ENCODE results near the gene GPR108.

GPR108 gene

DNA sequence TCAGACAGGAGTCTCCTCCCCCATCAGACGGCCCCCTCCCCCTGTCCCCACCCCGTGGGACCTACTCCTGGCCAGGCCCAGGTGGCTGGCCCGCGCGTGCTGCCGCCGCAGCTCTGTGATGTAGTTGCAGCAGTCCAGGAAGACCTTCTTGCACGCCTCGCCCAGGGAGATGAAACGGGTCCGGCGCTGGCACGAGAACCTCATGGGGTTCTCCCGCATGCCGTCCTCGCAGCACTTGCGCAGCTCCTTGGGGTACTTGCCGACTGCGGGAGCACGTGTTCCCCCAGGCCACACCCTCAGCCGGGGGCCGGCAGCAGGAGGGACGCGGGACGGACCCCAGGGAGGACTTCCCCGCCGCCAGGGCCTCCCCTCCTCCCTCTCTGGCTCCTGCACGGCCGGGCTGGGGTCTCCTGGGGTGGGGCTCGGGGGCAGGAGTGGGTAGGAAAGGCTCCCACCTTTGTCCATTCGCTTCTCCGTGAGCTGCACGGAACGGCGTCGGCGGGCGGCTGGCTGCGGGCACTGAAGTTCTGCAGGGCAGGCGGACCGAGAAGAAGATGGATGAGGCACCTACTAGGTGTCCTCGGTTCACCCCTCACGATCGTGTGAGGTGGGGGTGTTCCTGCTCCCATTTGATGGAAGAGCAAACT lies 30.2 kb downstream of the GPR108 start:
- DNase-seq (ENCODE audit: low spot score), result no peak

DNA sequence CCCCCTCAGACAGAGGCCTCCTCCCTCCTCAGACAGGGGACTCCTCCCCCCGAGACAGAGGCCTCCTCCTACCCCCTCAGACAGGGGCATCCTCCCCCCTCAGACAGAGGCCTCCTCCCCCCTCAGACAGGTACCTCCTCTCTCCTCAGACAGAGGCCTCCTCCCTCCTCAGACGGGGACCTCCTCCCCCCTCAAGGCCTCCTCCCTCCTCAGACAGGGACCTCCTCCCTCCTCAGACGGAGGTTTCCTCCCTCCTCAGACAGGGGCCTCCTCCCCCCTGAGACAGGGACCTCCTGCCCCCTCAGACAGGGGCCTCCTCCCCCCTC lies 30.8 kb downstream of the GPR108 start:
- no peak for DNase-seq (ENCODE audit: low spot score)

DNA sequence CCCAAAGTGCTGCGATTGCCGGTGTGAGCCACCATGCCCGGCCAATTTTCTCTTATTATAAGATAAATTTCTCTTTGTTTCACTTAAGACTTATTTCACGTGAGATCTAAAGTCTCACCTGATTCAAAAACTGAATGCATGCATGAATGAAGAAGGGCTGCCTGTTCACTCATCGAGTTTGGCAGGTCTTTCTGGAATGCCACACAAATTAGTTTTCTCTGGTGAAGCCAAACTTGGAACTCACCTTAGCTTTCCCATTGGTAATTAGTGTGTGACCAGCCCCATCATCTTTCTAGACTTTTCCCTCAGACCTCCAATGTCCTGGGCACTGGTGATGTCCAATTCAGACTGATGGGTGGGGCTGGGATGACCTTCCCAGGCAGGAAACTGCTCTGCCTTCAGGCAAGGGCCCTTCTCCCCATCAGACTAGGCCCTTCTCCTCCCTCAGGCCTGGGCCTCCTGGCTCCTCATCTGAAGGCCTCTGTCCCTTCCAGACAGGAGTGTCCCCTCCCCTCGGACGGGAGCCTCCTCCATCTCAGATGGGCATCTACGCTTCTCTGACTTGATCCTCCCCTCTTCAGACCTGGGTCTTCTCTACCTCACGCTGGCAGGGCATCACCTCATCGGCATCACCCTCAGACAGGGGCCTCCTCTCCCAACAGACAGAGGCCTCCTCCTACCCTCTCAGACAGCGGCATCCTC lies 31.3 kb downstream of the GPR108 start:
- no peak for DNase-seq (ENCODE audit: low spot score)

DNA sequence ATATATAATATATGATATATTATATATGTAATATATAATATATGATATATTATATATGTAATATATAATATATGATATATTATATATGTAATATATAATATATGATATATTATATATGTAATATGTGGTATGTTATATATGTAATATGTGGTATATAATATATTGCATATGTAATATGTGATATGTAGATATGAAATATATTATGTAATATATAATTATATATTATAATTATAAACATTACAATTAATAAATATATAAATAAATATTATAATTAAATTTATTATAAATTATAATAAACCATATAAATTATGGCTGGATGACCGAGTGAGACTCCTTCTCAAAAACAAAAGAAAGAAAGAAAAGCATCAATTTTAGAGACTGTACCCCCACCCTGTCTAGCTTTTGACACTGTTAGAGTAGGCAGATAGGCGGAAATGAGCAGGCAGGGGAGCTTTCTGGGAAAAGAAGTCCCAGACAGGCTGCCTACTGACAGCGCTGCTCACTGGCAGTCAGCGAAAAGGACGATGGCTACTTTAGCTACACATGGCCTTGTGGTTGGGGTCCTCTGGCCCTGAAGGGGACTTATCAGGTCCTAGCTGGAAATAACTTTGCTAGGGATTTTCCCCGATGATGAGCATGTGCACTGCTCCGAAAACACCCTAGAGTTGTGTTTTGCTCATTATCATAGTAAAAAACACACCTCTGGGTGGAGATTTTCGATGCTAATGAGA lies 36.6 kb downstream of the GPR108 start:
- no peak for DNase-seq (ENCODE audit: low spot score)

DNA sequence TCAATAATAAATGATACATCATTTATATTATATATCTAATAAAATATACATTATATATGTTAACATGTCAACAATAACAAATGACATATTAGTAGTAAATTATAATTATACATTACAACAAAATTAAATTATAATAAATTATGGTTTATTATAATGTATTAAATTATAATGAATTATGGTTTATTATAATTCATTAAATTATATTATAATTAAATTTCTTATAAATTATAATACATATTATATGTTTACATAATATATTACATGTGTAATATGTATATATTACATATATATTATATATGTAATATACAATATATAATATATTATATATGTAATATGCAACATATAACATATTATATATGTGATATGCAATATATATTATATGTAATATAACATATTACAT lies 37.4 kb downstream of the GPR108 start:
- no peak for DNase-seq (ENCODE audit: low spot score)

DNA sequence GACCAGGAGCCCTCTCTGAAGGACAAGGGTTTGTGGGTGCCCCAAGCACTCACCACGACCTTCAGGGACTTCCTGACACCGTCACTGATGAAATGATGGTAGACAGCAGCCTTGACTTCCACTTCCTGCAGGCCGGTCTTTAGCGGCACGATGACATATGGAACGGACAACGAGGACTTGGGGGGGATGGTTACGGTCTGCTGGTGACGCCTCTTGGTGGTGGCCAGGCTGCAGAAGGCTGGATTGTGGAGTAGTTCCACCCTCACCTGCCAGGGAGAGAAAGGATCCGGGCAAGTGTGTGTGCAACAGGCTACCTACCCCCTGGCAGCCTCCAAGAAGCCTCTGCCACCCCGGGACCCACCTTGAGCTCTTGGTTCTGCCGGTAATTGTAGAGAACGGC lies 40.1 kb downstream of the GPR108 start:
- DNase-seq (ENCODE audit: low spot score), result no peak

DNA sequence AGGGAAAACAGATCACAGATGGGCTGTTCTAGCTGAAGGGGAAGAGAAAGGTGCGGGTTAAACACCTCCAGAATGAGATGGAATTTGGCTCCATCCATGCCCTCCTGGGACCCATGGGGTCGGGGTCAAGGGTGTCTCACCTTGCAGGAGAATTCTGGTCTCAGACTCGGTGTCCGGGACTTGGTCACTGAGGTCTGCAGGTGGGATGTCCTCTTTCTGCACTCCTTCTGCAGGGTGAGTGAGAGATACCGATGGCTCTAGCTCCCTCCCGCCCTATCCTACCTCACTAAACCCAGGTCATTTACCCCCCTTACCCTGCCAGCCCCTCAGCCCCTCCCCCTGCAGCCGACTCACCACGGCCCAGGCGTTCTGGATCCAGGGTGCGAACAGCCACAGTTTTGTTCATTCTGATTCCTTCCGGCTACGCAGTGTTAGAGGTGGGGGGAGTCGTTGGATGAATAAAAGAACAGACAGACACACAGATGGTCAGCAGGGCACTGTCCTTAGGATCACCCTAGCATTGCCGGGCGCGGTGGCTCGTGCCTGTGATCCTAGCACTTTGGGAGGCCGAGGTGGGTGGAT lies 41.0 kb downstream of the GPR108 start:
- DNase-seq (ENCODE audit: low spot score), result no peak

DNA sequence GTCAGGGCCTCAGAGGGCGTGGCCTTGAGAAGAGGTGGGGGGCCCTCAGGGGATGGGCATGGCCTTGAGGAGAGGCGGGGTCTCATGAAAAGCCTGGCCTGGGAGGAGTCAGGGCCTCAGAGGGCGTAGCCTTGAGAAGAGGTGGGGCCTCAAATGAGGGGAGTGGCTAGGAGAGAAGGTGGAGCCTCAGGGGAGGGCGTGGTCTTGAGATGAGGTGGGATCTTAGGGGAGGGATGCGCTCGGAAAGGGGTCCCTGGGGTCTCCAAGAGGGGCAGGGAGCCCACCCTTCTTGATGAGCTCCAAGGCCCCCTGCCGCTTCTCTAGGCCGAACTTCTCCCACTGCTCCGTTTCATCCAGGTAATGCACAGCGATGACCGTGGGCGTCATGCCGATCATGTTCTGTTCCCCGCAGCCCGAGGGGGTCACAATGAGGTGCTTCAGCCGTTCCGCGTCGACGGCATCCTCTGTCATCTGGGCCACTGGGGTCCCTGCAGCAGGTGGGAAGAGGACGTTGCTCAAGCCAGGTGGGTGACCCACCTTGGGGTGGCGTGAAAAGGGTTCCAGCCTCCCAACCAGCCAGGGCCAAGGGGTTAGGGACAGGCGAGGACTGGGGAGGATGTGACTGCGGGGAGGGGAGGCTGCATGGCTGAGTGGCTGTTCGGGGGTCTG lies 43.1 kb downstream of the GPR108 start:
- no peak for DNase-seq (ENCODE audit: low spot score)

DNA sequence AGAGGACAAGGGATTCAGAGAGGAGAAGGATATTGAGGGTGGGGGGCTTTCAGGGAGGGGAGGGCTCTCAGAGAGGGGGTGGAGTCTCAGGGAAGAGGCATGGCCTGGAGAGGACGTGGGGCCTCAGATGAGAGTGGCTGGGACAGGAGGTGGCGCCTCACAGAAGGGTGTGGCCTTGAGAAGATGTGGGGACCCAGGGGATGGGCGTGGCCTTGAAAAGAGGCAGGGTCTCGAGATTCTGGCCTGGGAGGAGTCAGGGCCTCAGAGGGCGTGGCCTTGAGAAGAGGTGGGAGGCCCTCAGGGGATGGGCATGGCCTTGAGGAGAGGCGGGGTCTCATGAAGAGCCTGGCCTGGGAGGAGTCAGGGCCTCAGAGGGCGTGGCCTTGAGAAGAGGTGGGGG lies 43.7 kb downstream of the GPR108 start:
- no peak for DNase-seq (ENCODE audit: low spot score)

DNA sequence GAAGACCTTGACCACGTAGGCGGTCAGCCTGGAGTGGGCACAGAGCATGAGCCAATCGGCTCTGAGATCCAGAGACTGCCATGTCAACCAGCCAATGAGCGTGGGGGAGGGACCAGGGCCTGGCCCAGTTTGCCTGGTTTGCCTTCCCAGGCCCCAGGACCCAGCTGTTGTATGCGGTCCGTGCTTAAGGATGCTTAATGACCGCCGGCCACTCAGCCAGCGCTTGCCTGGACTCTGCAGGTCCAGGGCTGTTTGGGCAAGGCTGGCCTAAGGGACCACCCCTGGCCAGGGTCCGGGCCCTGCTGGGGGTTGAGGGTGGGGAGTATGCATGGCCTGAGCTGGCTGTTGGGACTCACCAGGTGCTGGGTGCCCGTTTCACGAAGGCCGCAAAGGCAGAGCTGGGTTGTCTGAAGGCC lies 44.3 kb downstream of the GPR108 start:
- DNase-seq (ENCODE audit: low spot score), result no peak

DNA sequence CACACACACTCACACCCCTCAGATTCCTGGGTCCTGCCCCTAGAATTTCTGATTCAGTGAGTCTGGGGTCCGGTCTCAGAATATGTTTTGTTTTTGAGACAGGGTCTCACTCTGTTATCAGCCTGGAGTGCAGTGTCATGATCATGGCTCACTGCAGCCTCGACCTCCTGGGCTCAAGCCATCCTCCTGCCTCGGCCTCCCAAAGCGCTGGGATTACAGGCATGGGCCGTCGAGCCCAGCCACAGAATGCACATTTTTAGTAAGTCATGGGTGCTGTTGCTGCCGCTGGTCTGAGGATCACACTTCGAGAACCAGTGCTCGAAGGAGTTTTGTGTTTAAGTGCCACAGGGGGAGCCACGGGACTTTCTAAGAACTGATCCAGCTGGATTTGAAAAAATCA lies 45.4 kb downstream of the GPR108 start:
- no peak for DNase-seq (ENCODE audit: low spot score)

DNA sequence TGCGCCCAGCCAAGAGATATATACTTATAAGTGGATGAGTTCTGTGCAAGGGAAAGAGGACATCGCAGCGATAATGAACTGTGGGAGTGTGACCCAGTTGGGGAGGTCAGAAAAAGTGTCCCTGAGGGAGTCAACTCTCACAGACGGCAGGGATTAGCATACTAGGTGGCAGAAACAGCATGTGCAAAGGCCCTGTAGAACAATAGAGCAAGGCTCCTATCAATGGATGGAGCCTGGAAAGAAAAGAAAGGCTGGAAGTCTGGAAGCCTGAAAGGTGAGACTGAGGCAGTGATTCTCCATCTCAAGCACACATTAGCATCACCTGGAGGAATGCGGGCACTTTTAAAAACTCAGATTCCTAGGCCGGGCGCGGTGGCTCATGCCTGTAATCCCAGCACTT lies 46.0 kb downstream of the GPR108 start:
- no peak for DNase-seq (ENCODE audit: low spot score)

DNA sequence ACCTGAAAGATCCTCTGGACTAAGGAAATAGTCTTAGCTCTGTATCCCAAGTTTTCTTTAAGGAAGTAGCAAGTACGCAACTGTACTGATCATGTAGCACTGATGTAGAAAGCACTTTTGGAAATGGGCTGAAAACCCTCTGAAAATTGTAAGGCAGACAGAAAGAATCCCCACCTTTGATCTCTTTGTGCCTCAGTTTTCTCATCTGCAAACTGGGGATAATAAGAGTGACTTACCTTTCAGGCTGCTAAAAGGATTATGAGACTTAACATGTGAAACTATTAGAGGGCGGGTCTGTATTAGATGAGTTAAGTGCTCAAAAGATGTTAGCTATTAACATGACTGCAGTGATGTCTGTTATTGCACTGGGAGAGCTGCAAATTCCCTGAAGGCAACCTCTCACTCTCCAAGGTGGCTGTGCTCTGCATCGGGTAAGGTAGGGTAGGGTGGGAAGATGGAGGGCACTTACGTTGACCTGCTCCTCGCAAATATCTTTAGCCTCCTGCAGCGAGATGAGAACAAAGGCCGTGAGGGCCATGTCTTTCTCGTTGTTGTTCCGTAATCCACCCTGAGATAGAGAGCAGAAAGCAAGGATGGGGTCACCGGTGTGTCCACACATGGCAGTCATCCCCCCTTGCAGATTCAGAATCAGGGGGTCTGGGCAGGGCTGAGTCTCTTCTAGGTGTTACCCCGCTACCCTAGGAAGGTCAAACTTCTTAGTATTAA lies 47.1 kb downstream of the GPR108 start:
- no peak for DNase-seq (ENCODE audit: low spot score)

DNA sequence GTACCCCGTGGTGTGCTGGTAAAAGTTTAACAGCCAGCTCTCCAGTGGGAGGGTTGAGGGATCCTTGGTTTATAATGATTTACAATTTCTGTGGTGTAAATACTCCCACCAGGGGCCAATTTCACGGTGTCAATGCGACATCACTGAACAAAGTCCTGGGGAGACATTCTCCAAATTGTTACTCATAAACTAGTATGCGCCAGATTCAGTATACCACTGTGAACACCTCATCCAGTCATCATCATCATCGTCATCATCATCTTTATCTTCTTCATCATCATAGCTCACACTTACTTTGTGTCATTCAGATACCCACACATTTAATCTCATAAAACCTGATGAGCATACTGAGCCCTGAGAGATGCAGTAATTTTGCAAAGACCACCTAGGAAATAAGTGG lies 50.3 kb downstream of the GPR108 start:
- DNase-seq (ENCODE audit: low spot score), result no peak

DNA sequence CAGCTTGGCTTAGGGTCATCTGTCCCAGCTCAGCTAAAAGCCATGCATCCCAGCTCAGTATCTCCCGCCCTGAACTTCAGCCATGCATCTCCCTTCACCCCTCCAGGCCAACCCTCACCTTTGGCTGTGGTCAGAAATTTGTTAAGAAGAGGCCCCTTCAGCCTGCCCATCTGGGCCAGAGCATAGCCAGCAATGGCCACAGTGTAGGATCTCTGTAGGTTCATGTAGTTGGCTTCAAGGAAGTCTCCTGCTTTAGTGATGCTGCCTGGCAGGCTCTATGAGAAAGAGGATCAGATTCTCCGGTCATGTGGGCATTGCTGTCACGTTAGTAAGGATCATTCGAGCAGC lies 50.8 kb downstream of the GPR108 start:
- no peak for DNase-seq (ENCODE audit: low spot score)

DNA sequence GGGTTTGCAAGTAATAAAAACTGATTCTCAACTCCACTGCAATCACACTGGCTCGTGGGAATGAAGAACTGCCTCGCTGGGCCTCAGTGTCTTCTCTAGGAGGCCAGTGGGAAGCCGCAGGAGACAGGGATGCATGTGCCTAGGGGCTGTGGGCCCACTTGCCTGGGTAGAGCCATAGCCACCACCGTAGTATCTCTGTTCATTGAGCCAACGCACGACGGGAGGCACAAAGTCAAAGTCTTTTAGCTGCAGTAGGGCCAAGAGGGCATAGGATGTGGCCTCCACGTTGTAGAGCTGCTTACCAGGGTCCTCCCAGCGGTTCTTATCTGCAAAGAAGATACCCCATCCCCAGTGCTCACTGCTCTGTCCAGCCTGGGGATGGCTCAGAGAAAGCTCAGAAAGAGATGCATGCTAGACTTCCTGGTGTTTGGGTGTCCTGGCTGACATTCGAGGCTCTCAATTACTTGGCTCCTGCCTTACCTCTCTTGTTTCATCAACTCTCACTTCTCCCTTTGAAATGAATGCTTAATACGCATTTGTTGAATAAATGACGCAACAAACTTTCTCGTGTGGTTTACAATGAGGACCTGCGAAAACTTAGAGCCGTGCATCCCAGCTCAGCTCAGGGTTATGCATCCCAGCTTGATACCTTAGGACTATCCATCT lies 51.3 kb downstream of the GPR108 start:
- no peak for DNase-seq (ENCODE audit: low spot score)

DNA sequence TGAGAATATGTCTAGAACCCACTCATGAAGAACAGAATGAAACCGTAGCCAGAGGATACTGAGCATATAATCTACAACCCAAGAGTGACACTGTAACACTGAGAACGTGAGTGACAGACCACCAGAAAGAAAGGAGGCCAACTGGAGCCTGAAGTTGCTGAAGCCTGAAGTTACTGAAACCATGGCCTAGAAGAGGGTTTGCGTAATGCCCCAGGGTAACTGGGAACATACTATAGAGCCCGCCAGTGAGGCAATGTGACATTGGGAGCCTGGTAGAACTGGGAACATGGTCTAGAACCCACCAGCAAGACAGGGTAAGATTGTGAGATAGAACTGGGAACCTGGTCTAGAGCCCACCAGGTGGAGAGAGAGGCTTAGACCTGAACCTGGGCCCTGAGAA lies 51.9 kb downstream of the GPR108 start:
- no peak for DNase-seq (ENCODE audit: low spot score)

DNA sequence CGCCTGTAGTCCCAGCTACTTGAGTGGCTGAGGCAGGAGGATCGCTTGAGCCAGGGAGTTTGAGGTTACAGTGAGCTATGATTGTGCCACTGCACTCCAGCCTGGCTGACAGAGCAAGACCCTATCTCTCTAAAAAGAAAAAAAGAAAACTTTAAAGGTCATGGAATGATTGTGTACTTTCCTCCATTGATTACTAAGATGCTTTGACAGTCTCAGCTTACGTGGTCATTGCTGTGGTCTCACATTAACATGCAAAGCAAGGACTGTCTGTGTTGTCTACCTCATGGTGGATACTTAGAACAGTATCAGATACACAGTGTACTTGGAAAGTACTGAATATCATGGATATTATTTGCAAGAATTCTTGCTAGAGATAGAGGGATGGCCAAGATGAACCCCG lies 53.4 kb downstream of the GPR108 start:
- DNase-seq (ENCODE audit: low spot score), result no peak

DNA sequence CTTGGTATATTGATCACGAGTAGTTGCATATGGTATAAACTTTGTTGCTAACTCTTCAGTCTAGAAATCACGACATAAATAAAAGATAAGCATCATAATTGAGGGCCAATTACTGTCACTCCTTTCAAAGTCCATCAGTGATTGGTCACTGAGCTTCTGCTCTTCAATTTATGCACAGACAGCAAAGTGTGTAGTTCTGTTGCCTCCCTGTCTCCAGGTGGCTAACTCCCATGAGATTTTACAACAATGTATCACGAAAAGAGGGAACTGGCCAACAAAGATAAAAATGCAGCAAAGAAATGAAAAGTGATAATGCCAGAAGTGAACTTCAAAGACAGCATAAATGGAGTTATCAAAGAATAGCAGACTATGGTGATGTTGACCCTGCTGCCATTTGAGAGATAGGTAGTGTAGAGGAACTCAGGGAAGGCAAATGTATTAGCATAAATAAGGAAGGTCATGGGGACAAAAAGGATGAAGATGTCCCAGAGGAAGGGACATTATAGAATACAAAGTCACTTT lies 54.7 kb downstream of the GPR108 start:
- DNase-seq (ENCODE audit: low spot score), result no peak

DNA sequence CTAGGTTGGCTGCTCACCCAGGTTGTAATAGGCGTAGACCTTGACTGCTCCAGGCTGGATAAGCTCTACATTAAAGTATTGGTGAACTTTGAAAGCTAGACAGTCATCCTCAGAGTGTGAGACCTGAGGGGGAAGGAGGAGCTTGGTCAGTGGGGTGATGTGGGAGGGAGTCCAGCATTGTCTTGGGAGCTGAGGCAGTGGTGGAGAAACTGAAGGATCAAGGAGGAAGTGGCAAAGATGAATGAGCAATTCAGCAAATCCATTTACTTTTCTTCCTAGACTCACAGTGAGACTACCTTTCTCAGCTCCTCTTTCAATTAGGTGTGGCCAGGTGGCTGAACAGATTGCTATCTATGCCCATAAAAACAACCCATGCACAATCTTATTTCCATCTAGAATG lies 57.2 kb downstream of the GPR108 start:
- DNase-seq (ENCODE audit: low spot score), result no peak
